Transverse colon (tissue), 3 donors: ENCODE results near the gene CAPN15.

Source experiments
- EP300 ChIP-seq: sonication (generic); formaldehyde crosslinking; IDR thresholded peaks from one replicate; pipeline ENCODE4 v1.6.1; 2017; ENCODE audit warnings: antibody characterized with exemption, low read depth
- TF ChIP-seq, protein P1 (sequence below), 5 experiments: fragments of 200-600 bp in 3 of 5; fragments of 450-650 bp in 2 of 5; sonication (generic) in 3 of 5; IDR thresholded peaks; 1 replicate in 2 of 5; 2 replicates in 3 of 5; pipeline ENCODE4 v1.5.1; 2016 to 2017; ENCODE audit warnings: antibody characterized with exemption in 5 of 5, inconsistent platforms in 3 of 5, mild to moderate bottlenecking in 2 of 5, moderate library complexity in 1 of 5

DNA sequence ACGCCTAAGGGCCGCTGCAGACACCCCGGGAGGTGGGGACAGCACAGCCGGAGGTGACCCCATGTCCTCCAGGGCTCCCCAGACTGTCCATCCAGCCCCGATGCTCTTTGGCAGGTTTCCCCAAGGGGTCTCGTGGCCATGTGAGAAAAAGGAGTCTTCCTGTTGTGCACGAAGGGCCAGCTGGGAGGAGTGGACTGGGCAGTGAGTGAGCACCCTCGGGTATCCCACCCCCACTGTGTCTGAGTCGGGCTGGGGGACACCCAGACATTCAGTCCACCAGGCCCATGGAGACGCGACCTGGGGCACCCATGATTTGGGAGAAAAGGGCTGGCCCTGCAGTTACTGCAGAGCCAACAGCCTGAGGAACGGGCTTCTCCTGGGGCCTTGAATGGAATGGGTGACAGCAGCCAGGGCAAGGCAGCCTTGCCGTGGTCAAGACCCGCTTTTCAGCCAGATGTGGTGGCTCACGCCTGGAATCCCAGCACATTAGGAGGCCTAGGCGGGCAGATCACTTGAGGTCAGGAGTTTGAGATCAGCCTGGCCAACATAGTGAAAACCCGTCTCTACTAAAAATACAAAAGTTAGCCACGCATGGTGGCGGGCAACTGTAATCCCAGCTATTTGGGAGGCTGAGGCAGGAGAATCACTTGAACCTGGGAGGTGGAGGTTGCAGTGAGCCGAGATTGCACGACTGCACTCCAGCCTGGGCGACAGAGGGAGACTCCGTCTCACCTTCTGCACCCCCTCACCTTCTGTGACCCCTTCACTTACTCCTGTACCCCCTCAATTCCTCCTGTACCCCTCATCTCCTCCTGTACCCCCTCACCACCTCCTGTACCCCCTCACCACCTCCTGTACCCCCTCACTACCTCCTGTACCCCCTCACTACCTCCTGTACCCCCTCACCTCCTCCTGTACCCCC, 24.1 kb upstream of the CAPN15 start:
- TF ChIP-seq, protein P1, sequence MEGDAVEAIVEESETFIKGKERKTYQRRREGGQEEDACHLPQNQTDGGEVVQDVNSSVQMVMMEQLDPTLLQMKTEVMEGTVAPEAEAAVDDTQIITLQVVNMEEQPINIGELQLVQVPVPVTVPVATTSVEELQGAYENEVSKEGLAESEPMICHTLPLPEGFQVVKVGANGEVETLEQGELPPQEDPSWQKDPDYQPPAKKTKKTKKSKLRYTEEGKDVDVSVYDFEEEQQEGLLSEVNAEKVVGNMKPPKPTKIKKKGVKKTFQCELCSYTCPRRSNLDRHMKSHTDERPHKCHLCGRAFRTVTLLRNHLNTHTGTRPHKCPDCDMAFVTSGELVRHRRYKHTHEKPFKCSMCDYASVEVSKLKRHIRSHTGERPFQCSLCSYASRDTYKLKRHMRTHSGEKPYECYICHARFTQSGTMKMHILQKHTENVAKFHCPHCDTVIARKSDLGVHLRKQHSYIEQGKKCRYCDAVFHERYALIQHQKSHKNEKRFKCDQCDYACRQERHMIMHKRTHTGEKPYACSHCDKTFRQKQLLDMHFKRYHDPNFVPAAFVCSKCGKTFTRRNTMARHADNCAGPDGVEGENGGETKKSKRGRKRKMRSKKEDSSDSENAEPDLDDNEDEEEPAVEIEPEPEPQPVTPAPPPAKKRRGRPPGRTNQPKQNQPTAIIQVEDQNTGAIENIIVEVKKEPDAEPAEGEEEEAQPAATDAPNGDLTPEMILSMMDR (IDR thresholded peaks at IDR 0.05) = no peak
- no peak for TF ChIP-seq EP300
